Measurements from ENCODE around the gene CAB39. TPM values are rescaled to one million over a fixed set of nuclear protein-coding genes. Genes with fewer than 3 reads are reported as not detected.

Gene CAB39
- total and polyA plus RNA-seq, 2 experiments from 2014 or later = 31.9 to 36.2 TPM

DNA sequence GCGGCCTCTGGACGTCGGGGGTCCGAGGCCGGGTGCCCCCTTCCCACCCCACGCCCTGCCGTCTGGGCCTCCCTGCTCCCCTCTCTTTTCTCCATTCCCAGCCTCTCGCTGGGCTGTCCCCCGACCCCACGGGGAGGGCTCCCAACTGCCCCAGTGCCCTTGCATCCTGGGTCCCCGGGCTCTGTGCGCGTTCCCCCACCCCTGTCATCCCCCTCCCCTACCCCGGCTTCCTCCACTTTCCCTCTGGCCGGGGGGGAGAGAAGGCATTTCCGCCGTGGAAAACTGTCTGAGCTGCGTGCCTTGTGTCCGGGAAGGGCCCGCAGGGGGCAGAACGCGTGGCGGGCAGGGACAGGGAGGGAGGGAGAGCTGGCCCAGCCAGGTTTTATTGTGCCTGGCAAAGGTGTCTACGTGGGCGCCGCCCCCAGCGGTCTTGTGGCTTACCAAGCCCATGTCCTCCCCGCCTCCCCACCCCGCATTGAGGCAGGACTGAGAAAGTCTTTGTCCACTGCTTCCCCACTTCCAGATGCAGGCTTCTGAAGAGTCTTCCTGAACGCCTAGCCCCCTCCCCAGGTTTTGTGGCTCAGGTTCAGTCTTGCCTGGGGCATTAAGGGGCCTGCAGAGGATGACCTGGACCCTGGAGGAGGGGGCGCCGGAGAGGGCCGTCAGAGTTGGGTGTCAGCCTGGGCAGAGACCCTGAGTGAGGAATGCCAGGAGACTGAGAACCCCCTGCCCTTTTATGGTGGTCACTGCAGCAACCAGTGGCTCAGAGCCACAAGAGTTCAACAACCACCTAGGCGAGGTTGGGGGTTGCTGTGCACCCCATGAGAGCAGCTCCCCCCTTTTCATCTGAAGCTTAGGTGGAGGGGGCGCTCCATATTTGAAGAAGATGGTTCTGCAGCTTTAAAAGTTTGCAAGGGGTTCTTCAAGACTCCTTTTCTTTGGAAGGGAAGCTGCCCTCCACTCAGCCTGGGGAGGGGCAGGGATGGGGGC, 153.4 kb downstream of the CAB39 start:
- peak; percentile 52 to 65 for DNase-seq (ENCODE audit: low read depth in 1 of 2, low spot score in 1 of 2)
- peaks cover 61% of the 10 kb centered on the region for H3K4me1 ChIP-seq (ENCODE audit: low read depth)
- peak overlapping the region; percentile 99 for H3K4me3 ChIP-seq
- H3K9me3 ChIP-seq (ENCODE audit: low read depth) = no peaks in the 10 kb centered on the region
- H3K27me3 ChIP-seq = no peaks in the 10 kb centered on the region
- H3K27ac ChIP-seq = peak overlapping the region; percentile 92
- no peaks in the 10 kb centered on the region for H3K36me3 ChIP-seq
- TF ChIP-seq, protein P1, sequence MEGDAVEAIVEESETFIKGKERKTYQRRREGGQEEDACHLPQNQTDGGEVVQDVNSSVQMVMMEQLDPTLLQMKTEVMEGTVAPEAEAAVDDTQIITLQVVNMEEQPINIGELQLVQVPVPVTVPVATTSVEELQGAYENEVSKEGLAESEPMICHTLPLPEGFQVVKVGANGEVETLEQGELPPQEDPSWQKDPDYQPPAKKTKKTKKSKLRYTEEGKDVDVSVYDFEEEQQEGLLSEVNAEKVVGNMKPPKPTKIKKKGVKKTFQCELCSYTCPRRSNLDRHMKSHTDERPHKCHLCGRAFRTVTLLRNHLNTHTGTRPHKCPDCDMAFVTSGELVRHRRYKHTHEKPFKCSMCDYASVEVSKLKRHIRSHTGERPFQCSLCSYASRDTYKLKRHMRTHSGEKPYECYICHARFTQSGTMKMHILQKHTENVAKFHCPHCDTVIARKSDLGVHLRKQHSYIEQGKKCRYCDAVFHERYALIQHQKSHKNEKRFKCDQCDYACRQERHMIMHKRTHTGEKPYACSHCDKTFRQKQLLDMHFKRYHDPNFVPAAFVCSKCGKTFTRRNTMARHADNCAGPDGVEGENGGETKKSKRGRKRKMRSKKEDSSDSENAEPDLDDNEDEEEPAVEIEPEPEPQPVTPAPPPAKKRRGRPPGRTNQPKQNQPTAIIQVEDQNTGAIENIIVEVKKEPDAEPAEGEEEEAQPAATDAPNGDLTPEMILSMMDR (IDR thresholded peaks at IDR 0.05; ENCODE audit: low read depth, low read length) = peak; percentile 28

GRCh38 chr2:230866756-230867523, 154.3 kb downstream of the CAB39 start:
- Histone ChIP-seq H3K4me1 (ENCODE audit: low read depth) (peaks cover 61% of the 10 kb centered on the region), H3K4me3 (no peak overlapping the region), H3K27ac (peak overlapping the region; percentile 92), H3K9me3 (ENCODE audit: low read depth) (no peaks in the 10 kb centered on the region), H3K36me3 (no peaks in the 10 kb centered on the region), H3K27me3 (no peaks in the 10 kb centered on the region)
- TF ChIP-seq, protein P1 (IDR thresholded peaks at IDR 0.05; ENCODE audit: low read depth, low read length) = no peak
- DNase-seq (ENCODE audit: low read depth in 1 of 2, low spot score in 1 of 2) = peak in 1 of 2 donors; percentile 62

DNA sequence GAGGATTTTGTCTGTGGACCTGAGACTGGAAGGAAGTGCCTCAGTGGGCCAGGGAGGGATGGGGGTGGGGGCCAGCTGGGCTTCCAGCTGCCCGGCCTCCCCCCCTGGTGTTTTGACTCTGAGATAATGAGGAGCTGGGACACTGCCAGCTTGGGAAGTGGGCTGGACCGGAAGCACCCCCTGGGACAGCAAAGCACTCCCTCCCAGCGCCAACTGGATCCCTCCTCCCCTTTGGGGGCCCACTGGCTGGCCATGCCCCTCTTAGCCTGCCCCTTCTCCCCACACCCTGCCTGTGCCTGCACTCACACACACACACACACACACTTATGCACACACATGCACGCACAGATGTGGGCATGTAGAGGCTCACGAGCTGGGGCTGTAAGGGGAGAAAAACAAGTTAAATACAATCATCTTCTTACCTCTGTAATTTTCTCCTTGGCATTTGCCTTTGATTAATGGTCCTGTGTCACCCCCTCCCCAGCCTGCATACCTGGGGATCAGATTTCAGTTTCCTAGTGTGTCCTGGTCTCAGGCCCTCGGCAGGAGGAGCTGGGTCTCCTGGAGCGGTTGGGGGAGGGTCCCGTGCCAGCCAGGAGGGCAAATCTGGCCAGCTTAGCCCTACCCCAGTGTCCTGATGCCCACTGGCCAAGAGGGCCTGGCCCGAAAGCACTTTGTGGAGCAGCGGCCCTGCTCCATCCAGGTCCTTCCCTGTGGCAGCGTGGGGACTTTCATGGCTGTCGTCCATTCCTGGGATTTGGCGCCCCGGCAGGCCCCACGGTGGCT, 155.7 kb downstream of the CAB39 start:
- DNase-seq (ENCODE audit: low read depth in 1 of 2, low spot score in 1 of 2) = peak; percentile 39 to 77
- TF ChIP-seq, protein P1 (IDR thresholded peaks at IDR 0.05; ENCODE audit: low read depth, low read length) = no peak
- Histone ChIP-seq H3K27ac (peak overlapping the region; percentile 92), H3K36me3 (no peaks in the 10 kb centered on the region), H3K4me1 (ENCODE audit: low read depth) (peaks cover 64% of the 10 kb centered on the region), H3K9me3 (ENCODE audit: low read depth) (no peaks in the 10 kb centered on the region), H3K4me3 (peak overlapping the region; percentile 10), H3K27me3 (no peaks in the 10 kb centered on the region)

DNA sequence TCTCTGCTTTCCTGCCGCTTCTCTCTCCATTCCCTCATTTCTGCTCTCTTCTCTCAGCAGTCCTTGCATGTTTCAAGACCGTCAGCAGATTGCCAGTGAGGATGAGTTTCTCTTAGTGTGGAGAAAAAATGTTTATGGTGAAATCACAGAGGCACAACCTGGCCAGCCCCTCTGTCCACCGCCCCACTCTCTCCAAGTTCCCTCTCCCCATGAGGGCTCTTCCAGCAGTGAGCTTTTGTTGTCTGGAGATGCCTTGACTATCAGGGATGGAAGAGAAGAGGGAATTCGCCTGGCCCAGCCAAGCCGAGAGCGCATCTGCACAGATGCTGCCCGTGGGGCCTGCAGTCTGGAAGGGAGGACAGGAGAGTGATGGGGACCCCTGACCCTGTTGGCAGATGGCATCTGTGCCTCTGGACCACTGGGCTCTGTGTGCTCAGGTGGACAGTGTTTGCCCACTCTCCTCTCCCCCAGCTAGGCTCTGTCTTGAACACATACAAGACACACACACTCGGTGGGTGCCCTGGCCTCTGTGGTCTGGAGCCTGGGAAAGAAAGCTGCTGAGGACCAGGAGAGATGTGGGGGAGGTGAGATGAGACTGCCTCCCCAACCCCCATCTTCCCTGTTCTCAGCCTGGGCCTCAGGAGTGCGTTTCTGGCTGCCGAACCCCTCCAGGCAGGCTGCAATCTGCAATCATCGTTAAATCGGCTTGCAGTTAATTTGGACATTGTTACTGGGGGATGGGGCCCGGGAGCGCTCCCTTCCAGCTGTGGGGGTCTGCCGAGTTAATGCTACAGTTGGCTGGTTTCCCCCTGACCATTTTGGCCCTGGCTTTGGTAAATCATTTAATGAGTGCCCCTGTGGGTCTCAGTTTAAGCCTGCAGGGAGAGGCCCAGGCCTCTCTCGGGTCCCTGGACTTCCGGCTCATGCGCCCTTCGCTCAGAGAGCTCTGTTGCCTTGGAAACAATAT, 156.6 kb downstream of the CAB39 start:
- peaks cover 7% of the 10 kb centered on the region for H3K36me3 ChIP-seq
- H3K4me1 ChIP-seq (ENCODE audit: low read depth) = peaks cover 64% of the 10 kb centered on the region
- peak overlapping the region; percentile 92 for H3K27ac ChIP-seq
- DNase-seq (ENCODE audit: low read depth in 1 of 2, low spot score in 1 of 2) = peak in 1 of 2 donors; percentile 39
- H3K27me3 ChIP-seq = no peaks in the 10 kb centered on the region
- TF ChIP-seq, protein P1 (IDR thresholded peaks at IDR 0.05; ENCODE audit: low read depth, low read length) = no peak
- H3K4me3 ChIP-seq = peak overlapping the region; percentile 10
- no peaks in the 10 kb centered on the region for H3K9me3 ChIP-seq (ENCODE audit: low read depth)

Data from cardiac muscle cell (in vitro differentiated cells and primary cell).